ENCODE data around the gene SPTBN1. TPM values are rescaled to one million over a fixed set of nuclear protein-coding genes. Genes with fewer than 3 reads are reported as not detected.
A peak's percentile ranks its signal among the peaks of the same experiment; 100 is the strongest.

The SPTBN1 gene
- total and polyA plus RNA-seq, 2 of the 13 experiments (the other 11 are each of a cell fraction or from before 2014, with no cell fraction given) = 123 to 299 TPM

GRCh38 chr2:54720563-54720962 is 264.4 kb downstream of the SPTBN1 start:
- WGBS (ENCODE audit: low lambda C conversion rate) = 50% methylated on average over 2 of the region's 2 CpGs
- Histone ChIP-seq H3K4me3 (replicated peaks in 1 of 3; ENCODE audit: insufficient read depth in 1 of 3, low read depth in 2 of 3, low read length in 3 of 3) (no peak overlapping the region), H3K9me3 (ENCODE audit: low read length) (no peaks in the 10 kb centered on the region), H4K20me1 (ENCODE audit: insufficient read depth, low read length) (no peaks in the 10 kb centered on the region), H2AFZ (ENCODE audit: low read length) (no peak overlapping the region), H3K27me3 (ENCODE audit: control insufficient read depth in 1 of 2, insufficient read depth in 2 of 2, low read length in 2 of 2) (no peaks in the 10 kb centered on the region; a peak in 1 of 5 replicates), H3K4me2 (ENCODE audit: low read depth, low read length) (no peak overlapping the region), H3K79me2 (ENCODE audit: insufficient read depth, low read length) (no peaks in the 10 kb centered on the region), H3K36me3 (replicated peaks in 1 of 2; ENCODE audit: control insufficient read depth in 1 of 2, insufficient read depth in 2 of 2, low read length in 2 of 2) (no peaks in the 10 kb centered on the region), H3K4me1 (ENCODE audit: insufficient read depth, low read length) (peaks cover 15% of the 10 kb centered on the region), H3K27ac (ENCODE audit: extremely low read length, insufficient read depth, low read length) (no peak overlapping the region), H3K9ac (ENCODE audit: insufficient read depth, low read depth, low read length) (no peak overlapping the region)
- DNase-seq (ENCODE audit: low spot score) = no peak
- in situ Hi-C loops (cut with HindIII; ENCODE audit: extremely low pct_ligation_motif_present, low pct_unique_long_range_greater_than_20kb) (no loop called here), intact Hi-C loops (cut with micrococcal nuclease; ENCODE audit: unreplicated experiment) (no loop called here)
- ATAC-seq = no peak
- FAIRE-seq = no peak
- ChIA-PET CTCF (ENCODE audit: low intra/inter-chr PET ratio, low total read pairs) (no interaction called here), POLR2A (no interaction called here)
- TF ChIP-seq LCORL (IDR thresholded peaks at IDR 0.05) (peak; percentile 92), LCORL (CRISPR knock-in tag; IDR thresholded peaks at IDR 0.05) (no peak), ZNF580 (CRISPR knock-in tag; IDR thresholded peaks at IDR 0.05; ENCODE audit: borderline replicate concordance, low read depth) (no peak)
- BruUV-seq (replicated peaks) = no TSS peak

Other genes starting within 250 kb of the SPTBN1 start
- not detected in 2 replicates for gene TSPYL6, start 200.1 kb upstream of the SPTBN1 start, total RNA-seq (2016; rRNA removed; fragmentation: Illumina TruSeq; extraction: Trizol)
- 0.03 and 0.05 TPM in 2 replicates for gene TSPYL6, start 200.1 kb upstream of the SPTBN1 start, polyA plus RNA-seq (2011; rRNA removed)